Activated T-cell treated with anti-CD3 and anti-CD28 coated beads for 4 hours (primary cell): Measurements from ENCODE around the gene FCHSD2.
A peak's percentile ranks its signal among the peaks of the same experiment; 100 is the strongest.
"Not testable (repeated sequence)": the region's sequence is repeated elsewhere in the genome, so short reads cannot be mapped to it uniquely, and the experiment has no call there.

Source experiments
- DNase-seq: peaks from one replicate; pipeline ENCODE4 v3.0.0-alpha.2; 2020

FCHSD2 gene

GRCh38 chr11:73147771-73148681 lies 5.9 kb upstream of the FCHSD2 start:
- DNase-seq: no peak

DNA sequence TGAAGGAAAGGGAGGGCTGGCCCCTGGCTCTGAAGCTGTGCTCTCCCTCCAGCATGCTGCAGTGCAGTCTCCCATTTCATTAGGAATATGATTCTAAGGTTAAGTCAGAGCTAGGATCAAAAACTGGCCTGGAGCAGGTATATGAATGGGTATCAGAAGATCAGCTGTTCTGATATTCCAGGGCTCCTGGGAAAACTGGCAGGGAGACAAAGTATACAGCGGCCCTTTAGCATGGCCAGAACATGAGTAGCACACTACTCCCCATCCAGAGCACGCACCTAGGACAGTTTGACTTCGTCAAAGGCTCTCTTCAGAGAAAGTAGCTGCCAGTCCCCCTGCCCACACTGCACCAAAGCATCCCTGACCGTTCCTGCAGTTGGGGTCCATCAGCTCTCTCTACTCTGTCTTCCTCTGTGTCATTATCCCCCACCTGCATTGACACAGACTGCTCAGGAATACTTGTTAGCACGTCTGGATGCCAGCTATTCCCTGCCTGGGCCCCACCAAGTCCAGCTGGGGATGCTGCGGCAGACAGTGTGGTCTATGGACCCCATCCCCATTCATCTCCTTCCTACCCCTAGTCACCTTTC lies 4.0 kb upstream of the FCHSD2 start:
- no peak for DNase-seq

GRCh38 chr11:73143126-73143838 lies 1.2 kb upstream of the FCHSD2 start:
- no peak for DNase-seq

GRCh38 chr11:73141309-73142127 lies 600 bp downstream of the FCHSD2 start:
- DNase-seq: peak; percentile 35

DNA sequence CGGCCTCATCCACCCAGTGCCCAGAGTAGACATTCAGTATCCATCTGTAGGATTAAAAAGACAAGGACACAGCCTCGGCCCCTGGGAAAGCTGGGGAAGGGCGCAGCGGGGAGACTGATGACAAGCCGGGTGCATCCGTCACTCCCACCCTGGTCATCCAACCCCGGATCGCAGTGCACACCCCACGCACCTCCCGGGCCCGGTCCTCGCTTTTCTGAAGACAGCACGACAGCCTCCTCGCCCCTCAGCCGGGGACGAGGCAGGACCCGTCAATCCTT lies 1.1 kb downstream of the FCHSD2 start:
- DNase-seq: no peak

- DNase-seq: no peak
Observed at GRCh38 chr11:73140213-73141030, 1.7 kb downstream of the FCHSD2 start.

DNA sequence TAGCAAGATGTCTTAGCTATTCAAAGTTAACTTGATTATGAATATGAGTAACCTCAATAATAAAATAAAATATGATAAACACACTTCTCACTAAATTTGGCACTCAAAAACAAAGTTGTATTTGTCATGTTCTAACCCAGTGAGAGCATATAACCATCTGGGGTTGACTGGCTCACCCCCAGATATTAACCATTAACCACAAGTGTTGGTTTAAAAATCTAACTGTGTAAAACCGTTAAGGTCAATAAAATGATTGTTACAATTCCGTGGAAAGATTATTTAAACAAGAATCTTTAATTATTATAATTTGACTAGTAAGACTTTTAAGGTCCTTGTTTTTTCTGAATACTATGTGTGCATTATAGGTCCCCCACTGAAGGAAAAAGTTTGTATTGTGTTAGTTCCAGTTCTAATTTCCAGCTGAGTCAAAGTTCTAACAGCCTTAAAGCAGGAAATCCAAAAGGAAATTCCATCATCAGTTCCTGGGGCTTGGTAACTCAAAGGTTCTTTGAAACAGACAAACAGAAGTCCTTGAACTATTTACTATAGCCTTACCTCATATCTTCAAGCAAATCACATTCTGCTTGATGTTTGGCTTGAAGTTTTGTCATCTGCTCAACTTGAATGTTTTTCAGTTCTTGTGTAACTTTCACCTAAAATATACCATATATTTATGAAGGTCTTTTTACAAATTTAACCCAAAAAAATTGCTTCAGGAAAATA lies 2.5 kb downstream of the FCHSD2 start:
- DNase-seq: no peak

- DNase-seq: no peak
Observed at GRCh38 chr11:73137944-73138274, 4.2 kb downstream of the FCHSD2 start.

GRCh38 chr11:73137262-73137943 lies 4.7 kb downstream of the FCHSD2 start:
- DNase-seq: no peak

GRCh38 chr11:73136722-73137121 lies 5.4 kb downstream of the FCHSD2 start:
- DNase-seq: not testable (repeated sequence)

DNA sequence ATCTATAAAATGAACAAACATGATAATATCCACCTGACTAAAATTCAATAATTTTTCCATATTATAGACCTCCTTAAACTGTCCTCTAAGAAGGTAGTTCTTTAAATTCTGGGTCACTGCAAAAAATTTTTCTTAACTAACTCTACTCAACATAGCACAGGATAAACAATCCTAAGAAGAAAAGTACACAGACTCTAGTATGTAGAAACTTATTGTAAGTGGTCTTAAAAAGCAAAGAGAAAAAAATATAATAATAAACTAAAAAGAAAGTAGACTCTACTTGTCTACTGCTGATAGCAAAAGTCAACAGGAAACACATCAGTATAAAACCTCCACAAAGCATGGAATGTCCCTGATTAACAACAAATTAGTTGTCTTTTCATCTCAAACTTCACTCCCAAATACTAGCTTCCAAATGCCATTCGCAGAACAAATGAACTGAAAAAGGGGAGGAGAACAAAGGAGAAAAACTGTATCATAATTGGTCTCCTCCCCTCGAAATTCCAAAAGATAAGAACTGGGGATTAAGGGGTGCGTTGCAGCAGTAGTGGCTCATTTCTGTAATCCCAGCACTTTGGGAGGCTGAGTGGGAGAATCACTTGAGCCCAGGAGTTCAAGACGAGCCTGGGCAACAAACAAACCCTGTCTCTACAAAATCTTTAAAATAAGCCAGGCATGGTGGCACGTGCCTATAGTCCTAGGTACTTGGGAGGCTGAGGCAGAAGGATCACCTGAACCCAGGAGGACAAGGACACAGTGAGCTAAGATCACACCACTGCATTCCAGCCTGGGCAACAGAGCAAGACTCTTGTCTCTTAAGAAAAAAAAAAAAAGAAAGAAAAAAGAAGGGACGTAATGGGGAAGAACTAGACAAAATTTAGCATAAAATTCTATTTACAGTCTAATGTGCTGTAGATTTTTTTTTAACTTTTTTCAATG lies 6.5 kb downstream of the FCHSD2 start:
- DNase-seq: no peak

GRCh38 chr11:73132349-73132748 lies 9.8 kb downstream of the FCHSD2 start:
- DNase-seq: not testable (repeated sequence)

GRCh38 chr11:73130181-73130580 lies 11.9 kb downstream of the FCHSD2 start:
- DNase-seq: no peak

DNA sequence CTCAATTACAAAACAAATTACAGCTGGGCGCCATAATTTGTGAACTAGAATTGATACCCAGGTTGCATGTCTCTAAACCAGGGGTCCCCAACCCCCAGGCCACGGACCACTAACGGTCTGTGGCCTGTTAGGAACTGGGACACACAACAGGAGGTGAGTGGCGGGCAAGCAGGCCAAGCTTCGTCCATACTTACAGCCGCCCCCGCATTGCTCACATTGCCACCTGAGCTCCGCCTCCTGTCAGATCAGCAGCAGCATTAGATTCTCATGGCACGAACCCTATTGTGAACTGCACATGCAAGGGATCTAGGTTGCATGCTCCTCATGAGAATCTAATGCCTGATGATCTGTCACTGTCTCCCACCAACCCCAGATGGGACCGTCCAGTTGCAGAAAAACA lies 12.9 kb downstream of the FCHSD2 start:
- no peak for DNase-seq

- DNase-seq: no peak
Observed at GRCh38 chr11:73126804-73127480, 15.2 kb downstream of the FCHSD2 start.

GRCh38 chr11:73124800-73125199 lies 17.3 kb downstream of the FCHSD2 start:
- no peak for DNase-seq

GRCh38 chr11:73123892-73124291 lies 18.2 kb downstream of the FCHSD2 start:
- DNase-seq: not testable (repeated sequence)

GRCh38 chr11:73121692-73122091 lies 20.4 kb downstream of the FCHSD2 start:
- no peak for DNase-seq

GRCh38 chr11:73117071-73117470 lies 25.0 kb downstream of the FCHSD2 start:
- no peak for DNase-seq
